Activated B cell treated with CpG ODN at 0.5 μM for 24 hours (primary cell): Measurements from ENCODE around the gene WDFY4. TPM values are rescaled to one million over a fixed set of nuclear protein-coding genes. Genes with fewer than 3 reads are reported as not detected.

Experiments
- ATAC-seq: fragments of 200-7000 bp; cut with Tn5 transposase; one replicate; pipeline ENCODE4 v1.10.0; 2021; ENCODE audit warnings: low read depth, mild to moderate bottlenecking, moderate library complexity
- CTCF ChIA-PET: fragments of 350-600 bp; sonication (Branson Sonifier 250); formaldehyde crosslinking; loops from one replicate; lab custom pipeline; 2021; ENCODE audit warnings: antibody characterized with exemption; lab: Charles Lee
- POLR2A ChIA-PET: fragments of 350-600 bp; sonication (Branson Sonifier 250); formaldehyde crosslinking; loops from one replicate; lab custom pipeline; 2021; ENCODE audit warnings: antibody characterized with exemption; lab: Charles Lee
- DNase-seq: peaks from one replicate; pipeline ENCODE4 v3.0.0; 2022
- H3K27ac Mint-ChIP-seq: one replicate; pipeline ENCODE4 v1.8.0; 2020; ENCODE audit warnings: mixed read lengths
- H3K27me3 Mint-ChIP-seq: one replicate; pipeline ENCODE4 v1.8.0; 2021; ENCODE audit warnings: mixed read lengths
- H3K36me3 Mint-ChIP-seq: one replicate; pipeline ENCODE4 v1.8.0; 2021; ENCODE audit warnings: low read depth, mixed read lengths
- H3K4me1 Mint-ChIP-seq: one replicate; pipeline ENCODE4 v1.8.0; 2021; ENCODE audit warnings: mixed read lengths
- H3K4me3 Mint-ChIP-seq: one replicate; pipeline ENCODE4 v1.8.0; 2020; ENCODE audit warnings: mild to moderate bottlenecking, mixed read lengths
- H3K9me3 Mint-ChIP-seq: one replicate; pipeline ENCODE4 v1.8.0; 2020; ENCODE audit warnings: mixed read lengths
- CTCF ChIP-seq: fragments of 200-600 bp; IDR thresholded peaks from one replicate; pipeline ENCODE4 v1.8.0; 2022; ENCODE audit warnings: antibody characterized with exemption, mild to moderate bottlenecking
- intact Hi-C: fragments of 100-400 bp; cut with micrococcal nuclease; formaldehyde crosslinking; loops from one replicate; pipeline ENCODE4 v1.15.1; 2024
- total RNA-seq: library from RNA; stranded (reverse); gene quantifications from 2 replicates; pipeline ENCODE4 v1.2.3, GENCODE V29; 2022

The WDFY4 gene
- total RNA-seq, 1 donor from 2014 or later, result 488 TPM

DNA sequence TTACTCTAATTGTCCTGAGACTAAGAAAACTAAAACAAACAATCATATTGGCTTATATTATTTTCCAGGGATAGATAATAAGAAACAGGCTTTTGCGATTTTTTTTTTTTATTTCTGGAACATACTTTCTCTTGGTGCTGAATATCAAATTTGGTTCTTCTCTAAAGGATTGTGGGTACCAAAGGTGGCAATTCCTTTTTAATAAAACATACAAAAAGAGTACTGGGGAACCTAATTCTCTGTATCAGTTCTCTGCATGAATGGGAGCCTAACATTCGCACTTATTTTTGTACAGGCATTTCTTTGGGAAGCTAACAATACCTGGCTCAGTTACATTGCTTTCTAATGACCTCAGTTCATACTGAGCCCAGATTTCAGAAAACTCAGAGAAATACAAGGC, 222.2 kb downstream of the WDFY4 start:
- ATAC-seq (no peak), DNase-seq (no peak)
- ChIA-PET CTCF (no interaction called here), POLR2A (no interaction called here)
- Mint-ChIP-seq H3K36me3 (peaks cover 92% of the 10 kb centered on the region), H3K27me3 (no peaks in the 10 kb centered on the region), H3K4me1 (no peaks in the 10 kb centered on the region), H3K4me3 (no peak overlapping the region), H3K9me3 (no peaks in the 10 kb centered on the region), H3K27ac (no peak overlapping the region)
- TF ChIP-seq CTCF, result no peak
- intact Hi-C loops, result no loop called here

DNA sequence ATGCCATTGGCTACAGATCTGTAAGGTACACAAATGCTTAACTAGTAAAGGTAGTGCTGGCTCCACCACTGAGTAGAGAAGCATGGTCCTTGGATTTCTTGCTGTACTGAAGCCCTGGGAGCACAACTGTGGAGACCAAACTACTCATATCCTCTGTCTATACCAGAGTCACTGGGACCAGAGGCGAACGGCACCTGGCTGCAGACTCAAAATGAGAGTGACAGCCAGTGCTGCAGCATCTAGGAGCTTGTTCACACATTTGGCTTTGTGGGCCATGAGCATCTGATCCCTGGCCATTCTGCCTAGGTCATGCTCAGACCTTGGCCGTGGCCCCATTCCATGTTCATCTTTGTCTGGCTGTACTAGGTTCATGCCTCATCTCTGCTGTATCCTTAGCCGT, 223.1 kb downstream of the WDFY4 start:
- ChIA-PET POLR2A (no interaction called here), CTCF (no interaction called here)
- H3K27ac Mint-ChIP-seq, result no peak overlapping the region
- intact Hi-C loops, result no loop called here
- H3K36me3 Mint-ChIP-seq, result peaks cover 92% of the 10 kb centered on the region
- TF ChIP-seq CTCF, result no peak
- H3K4me1 Mint-ChIP-seq, result no peaks in the 10 kb centered on the region
- H3K27me3 Mint-ChIP-seq, result no peaks in the 10 kb centered on the region
- no peak for ATAC-seq
- H3K9me3 Mint-ChIP-seq, result no peaks in the 10 kb centered on the region
- no peak for DNase-seq
- H3K4me3 Mint-ChIP-seq, result no peak overlapping the region

DNA sequence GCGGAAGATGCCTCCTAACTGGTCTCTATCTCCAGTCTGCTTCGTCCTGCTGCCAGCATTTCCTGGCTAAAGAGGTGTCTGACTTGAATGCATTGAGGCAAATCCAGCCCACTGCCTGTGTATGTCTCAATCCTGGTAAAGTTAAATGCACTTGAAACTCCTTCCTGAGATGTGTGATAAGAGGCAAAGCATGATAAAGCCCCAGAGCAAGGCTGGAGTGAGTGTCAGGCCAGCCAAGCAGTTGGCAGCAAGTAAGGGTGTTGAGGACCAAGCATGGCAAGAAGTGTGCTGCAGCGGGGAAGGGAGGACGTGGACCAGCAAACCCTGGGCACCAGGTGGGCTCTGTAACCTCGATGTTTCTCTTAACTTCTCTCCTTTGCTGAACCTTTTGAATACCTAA, 225.9 kb downstream of the WDFY4 start:
- Mint-ChIP-seq H3K36me3 (peaks cover 93% of the 10 kb centered on the region), H3K27me3 (no peaks in the 10 kb centered on the region), H3K9me3 (no peaks in the 10 kb centered on the region), H3K4me1 (no peaks in the 10 kb centered on the region), H3K4me3 (no peak overlapping the region), H3K27ac (peak overlapping the region; percentile 25)
- DNase-seq (no peak), ATAC-seq (no peak)
- TF ChIP-seq CTCF, result no peak
- intact Hi-C loops, result no loop called here
- POLR2A ChIA-PET, result interaction anchor here (0.6 kb wide), 1 partner anchor 28 kb away, joined by 3 read pairs; no protein-coding TSS in a partner anchor
- CTCF ChIA-PET, result no interaction called here

DNA sequence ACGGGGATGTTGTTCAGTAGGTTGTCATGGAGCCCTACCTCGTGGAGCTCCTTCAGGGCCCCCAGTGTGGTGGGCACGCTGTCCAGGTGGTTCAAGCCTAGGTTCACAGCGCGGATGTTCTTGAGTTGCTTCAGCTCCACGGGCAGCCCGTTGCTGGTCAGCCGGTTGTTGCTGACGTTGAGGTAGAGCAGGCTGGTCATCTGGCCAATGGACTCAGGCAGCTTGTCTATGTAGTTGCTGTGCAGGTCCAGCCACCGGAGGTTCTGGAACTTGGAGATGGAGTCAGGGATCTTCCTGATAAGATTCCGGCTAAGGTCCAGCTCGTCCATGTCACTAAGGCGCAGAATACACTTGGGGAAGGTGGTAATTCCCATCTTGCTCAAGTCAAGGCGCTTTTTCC, 229.0 kb downstream of the WDFY4 start:
- Mint-ChIP-seq H3K9me3 (no peaks in the 10 kb centered on the region), H3K4me1 (no peaks in the 10 kb centered on the region), H3K27ac (no peak overlapping the region), H3K36me3 (peaks cover 91% of the 10 kb centered on the region), H3K4me3 (no peak overlapping the region), H3K27me3 (no peaks in the 10 kb centered on the region)
- intact Hi-C loops, result no loop called here
- CTCF ChIA-PET, result no interaction called here
- no peak for ATAC-seq
- POLR2A ChIA-PET, result no interaction called here
- no peak for TF ChIP-seq CTCF
- no peak for DNase-seq

DNA sequence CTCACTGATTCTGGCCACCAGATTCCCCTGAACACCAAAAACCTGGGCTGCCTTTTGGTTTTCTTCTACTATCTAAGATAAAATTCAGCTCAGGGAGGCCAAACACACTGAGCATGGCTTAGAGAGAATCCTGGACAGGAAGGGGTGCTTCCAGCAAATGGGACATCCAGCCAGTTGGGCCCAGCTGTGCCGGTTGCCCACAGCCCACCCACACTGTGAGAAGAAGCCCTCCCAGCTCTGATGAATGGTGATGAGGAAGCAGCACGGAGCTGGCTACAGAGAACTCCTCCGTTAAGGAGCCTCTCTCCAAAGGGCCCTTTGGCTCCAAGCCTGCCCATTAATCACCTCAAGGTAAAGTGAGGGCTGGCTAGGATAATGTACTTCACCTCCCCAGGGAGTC, 239.1 kb downstream of the WDFY4 start:
- no peak for TF ChIP-seq CTCF
- intact Hi-C loops, result no loop called here
- Mint-ChIP-seq H3K9me3 (no peaks in the 10 kb centered on the region), H3K4me3 (no peak overlapping the region), H3K27me3 (no peaks in the 10 kb centered on the region), H3K27ac (no peak overlapping the region), H3K4me1 (no peaks in the 10 kb centered on the region), H3K36me3 (peaks cover 65% of the 10 kb centered on the region)
- ChIA-PET POLR2A (no interaction called here), CTCF (no interaction called here)
- DNase-seq, result no peak
- ATAC-seq, result no peak
